Mucosa of rectum (tissue), 2 donors: ENCODE results near the gene XRN2.
"Not testable (repeated sequence)": the region's sequence is repeated elsewhere in the genome, so short reads cannot be mapped to it uniquely, and the experiment has no call there.

Source experiments
- H3K27ac ChIP-seq, 2 donors: one replicate each; pipeline ENCODE4 v1.7.0; 2013; ENCODE audit warnings: inconsistent platforms in 2 of 2, low read depth in 2 of 2, low read length in 2 of 2
- H3K27me3 ChIP-seq, 2 donors: one replicate each; pipeline ENCODE4 v1.7.0; 2013; ENCODE audit warnings: low read length in 2 of 2; ENCODE audit not compliant: control insufficient read depth in 2 of 2, insufficient read depth in 2 of 2
- H3K36me3 ChIP-seq, 2 donors: one replicate each; pipeline ENCODE4 v1.7.0; 2013; ENCODE audit warnings: low read length in 2 of 2; ENCODE audit not compliant: control insufficient read depth in 2 of 2, insufficient read depth in 2 of 2
- H3K4me1 ChIP-seq, 2 donors: one replicate each; pipeline ENCODE4 v1.7.0; 2013; ENCODE audit warnings: low read length in 2 of 2, mild to moderate bottlenecking in 1 of 2; ENCODE audit not compliant: control insufficient read depth in 2 of 2, insufficient read depth in 2 of 2
- H3K4me3 ChIP-seq, 2 donors: one replicate each; pipeline ENCODE4 v1.7.0; 2013; ENCODE audit warnings: low read length in 2 of 2
- H3K9ac ChIP-seq, 2 donors: one replicate each; pipeline ENCODE4 v1.7.0; 2013; ENCODE audit warnings: low read length in 2 of 2, low read depth in 1 of 2, mild to moderate bottlenecking in 1 of 2
- H3K9me3 ChIP-seq, 2 donors: one replicate each; pipeline ENCODE4 v1.7.0; 2013; ENCODE audit warnings: low read length in 2 of 2; ENCODE audit not compliant: control insufficient read depth in 2 of 2
- donor health status: healthy.
- donor health status: Normal muscosa, but diverticular disease.

XRN2 gene

GRCh38 chr20:21364413-21364812 lies 61.3 kb downstream of the XRN2 start:
- H3K4me3 ChIP-seq, result no peak overlapping the region
- no peak overlapping the region for H3K9ac ChIP-seq
- peaks cover 0 to 5% of the 10 kb centered on the region in 2 donors for H3K4me1 ChIP-seq
- H3K36me3 ChIP-seq, result peaks cover 31 to 38% of the 10 kb centered on the region in 2 donors
- H3K27ac ChIP-seq, result no peak overlapping the region
- H3K27me3 ChIP-seq, result no peaks in the 10 kb centered on the region
- no peaks in the 10 kb centered on the region for H3K9me3 ChIP-seq

- no peak overlapping the region for H3K9ac ChIP-seq
- H3K9me3 ChIP-seq, result no peaks in the 10 kb centered on the region
- H3K4me3 ChIP-seq, result no peak overlapping the region
- H3K27ac ChIP-seq, result no peak overlapping the region
- H3K4me1 ChIP-seq, result no peaks in the 10 kb centered on the region
- H3K36me3 ChIP-seq, result peaks cover 31 to 37% of the 10 kb centered on the region in 2 donors
- H3K27me3 ChIP-seq, result no peaks in the 10 kb centered on the region
These were observed 62.6 kb downstream of the XRN2 start for GRCh38 chr20:21365771-21366170.

GRCh38 chr20:21366273-21366672 lies 63.1 kb downstream of the XRN2 start:
- H3K9me3 ChIP-seq, H3K4me1 ChIP-seq, H3K27me3 ChIP-seq, H3K9ac ChIP-seq, H3K4me3 ChIP-seq, H3K27ac ChIP-seq: not testable (repeated sequence)
- peaks cover 36 to 40% of the 10 kb centered on the region in 2 donors for H3K36me3 ChIP-seq

- Histone ChIP-seq H3K27me3 (no peaks in the 10 kb centered on the region), H3K4me3 (no peak overlapping the region), H3K36me3 (peaks cover 32 to 39% of the 10 kb centered on the region in 2 donors), H3K9ac (no peak overlapping the region), H3K4me1 (no peaks in the 10 kb centered on the region), H3K9me3 (no peaks in the 10 kb centered on the region), H3K27ac (no peak overlapping the region)
These were observed 65.7 kb downstream of the XRN2 start for GRCh38 chr20:21368791-21369190.

GRCh38 chr20:21371193-21371592 lies 68.1 kb downstream of the XRN2 start:
- Histone ChIP-seq H3K4me1 (no peaks in the 10 kb centered on the region), H3K27me3 (no peaks in the 10 kb centered on the region), H3K9me3 (no peaks in the 10 kb centered on the region), H3K36me3 (peaks cover 32% of the 10 kb centered on the region in 2 donors), H3K27ac (no peak overlapping the region), H3K9ac (no peak overlapping the region), H3K4me3 (no peak overlapping the region)

GRCh38 chr20:21372016-21372415 lies 68.9 kb downstream of the XRN2 start:
- Histone ChIP-seq H3K9ac (no peak overlapping the region), H3K4me1 (no peaks in the 10 kb centered on the region), H3K27ac (no peak overlapping the region), H3K9me3 (no peaks in the 10 kb centered on the region), H3K4me3 (no peak overlapping the region), H3K27me3 (no peaks in the 10 kb centered on the region), H3K36me3 (peaks cover 27 to 28% of the 10 kb centered on the region in 2 donors)

GRCh38 chr20:21373436-21373835 lies 70.3 kb downstream of the XRN2 start:
- Histone ChIP-seq H3K4me3 (no peak overlapping the region), H3K36me3 (peaks cover 22 to 27% of the 10 kb centered on the region in 2 donors)

GRCh38 chr20:21376626-21377025 lies 73.5 kb downstream of the XRN2 start:
- no peak overlapping the region for H3K27ac ChIP-seq
- no peak overlapping the region for H3K9ac ChIP-seq
- H3K4me1 ChIP-seq, result no peaks in the 10 kb centered on the region
- peaks cover 15 to 20% of the 10 kb centered on the region in 2 donors for H3K36me3 ChIP-seq
- H3K4me3 ChIP-seq, result no peak overlapping the region
- no peaks in the 10 kb centered on the region for H3K27me3 ChIP-seq
- no peaks in the 10 kb centered on the region for H3K9me3 ChIP-seq

More at GRCh38 chr20:21373436-21373835, 70.3 kb downstream of the XRN2 start:
- H3K27me3 ChIP-seq, result no peaks in the 10 kb centered on the region
- no peaks in the 10 kb centered on the region for H3K9me3 ChIP-seq
- no peaks in the 10 kb centered on the region for H3K4me1 ChIP-seq
- no peak overlapping the region for H3K9ac ChIP-seq
- H3K27ac ChIP-seq, result no peak overlapping the region

GRCh38 chr20:21377701-21378100 lies 74.6 kb downstream of the XRN2 start:
- H3K4me3 ChIP-seq, result no peak overlapping the region
- H3K9ac ChIP-seq, result no peak overlapping the region
- no peaks in the 10 kb centered on the region for H3K9me3 ChIP-seq
- peaks cover 20 to 25% of the 10 kb centered on the region in 2 donors for H3K36me3 ChIP-seq
- H3K27me3 ChIP-seq, result no peaks in the 10 kb centered on the region
- no peaks in the 10 kb centered on the region for H3K4me1 ChIP-seq
- H3K27ac ChIP-seq, result no peak overlapping the region

GRCh38 chr20:21378259-21378658 lies 75.1 kb downstream of the XRN2 start:
- Histone ChIP-seq H3K4me1 (no peaks in the 10 kb centered on the region), H3K9ac (no peak overlapping the region), H3K4me3 (no peak overlapping the region), H3K27ac (no peak overlapping the region), H3K36me3 (peaks cover 19 to 29% of the 10 kb centered on the region in 2 donors), H3K9me3 (no peaks in the 10 kb centered on the region), H3K27me3 (no peaks in the 10 kb centered on the region)

- H3K4me3 ChIP-seq, result no peak overlapping the region
- H3K27me3 ChIP-seq, result no peaks in the 10 kb centered on the region
- H3K9ac ChIP-seq, result no peak overlapping the region
- no peak overlapping the region for H3K27ac ChIP-seq
- H3K9me3 ChIP-seq, result no peaks in the 10 kb centered on the region
- no peaks in the 10 kb centered on the region for H3K4me1 ChIP-seq
- peaks cover 22 to 29% of the 10 kb centered on the region in 2 donors for H3K36me3 ChIP-seq
These were observed 77.6 kb downstream of the XRN2 start for GRCh38 chr20:21380711-21381110.
